GM12878 (cell line): ENCODE data around the gene PIEZO2. TPM values are rescaled to one million over a fixed set of nuclear protein-coding genes. Genes with fewer than 3 reads are reported as not detected.

Experiments
- BHLHE40 ChIP-seq, 2 experiments: fragments of 450-650 bp in 1 of 2; IDR thresholded peaks; 2 replicates each; pipeline ENCODE4 v1.6.1; 2011 to 2017; ENCODE audit warnings: low read depth in 2 of 2, borderline replicate concordance in 1 of 2, improper control_type of control experiment in 1 of 2, low read length in 1 of 2, mild to moderate bottlenecking in 1 of 2
- CHD2 ChIP-seq: IDR thresholded peaks from 2 replicates; pipeline ENCODE4 v1.6.1; 2011; ENCODE audit warnings: low read depth, low read length, improper control_type of control experiment, borderline replicate concordance
- GABPA ChIP-seq: IDR thresholded peaks from 2 replicates; pipeline ENCODE4 v1.6.1; 2014; ENCODE audit warnings: antibody characterized with exemption, low read depth, mild to moderate bottlenecking, inconsistent platforms
- IKZF2 ChIP-seq, 2 experiments: fragments of 450-650 bp; IDR thresholded peaks; 2 replicates each; pipeline ENCODE4 v1.6.1; 2017; ENCODE audit warnings: mild to moderate bottlenecking in 2 of 2, moderate library complexity in 2 of 2
- MYC ChIP-seq: IDR thresholded peaks from 2 replicates; pipeline ENCODE4 v1.6.1; 2011; ENCODE audit warnings: mild to moderate bottlenecking, low read length, moderate library complexity, inconsistent platforms; ENCODE audit not compliant: insufficient read depth, insufficient replicate concordance, insufficient read length, severe bottlenecking
- NR2F1 ChIP-seq: fragments of 450-650 bp; conservative IDR thresholded peaks from 2 replicates; pipeline ENCODE4 v1.6.1; 2017; ENCODE audit warnings: mild to moderate bottlenecking
- SRF ChIP-seq, 2 experiments: IDR thresholded peaks; 2 replicates each; pipeline ENCODE4 v1.6.1; 2011; ENCODE audit warnings: low read depth in 2 of 2, low read length in 2 of 2, mild to moderate bottlenecking in 1 of 2, moderate library complexity in 1 of 2
- YBX1 ChIP-seq: fragments of 450-650 bp; IDR thresholded peaks from 2 replicates; pipeline ENCODE4 v1.6.1; 2016; ENCODE audit warnings: antibody characterized with exemption
- ZNF384 ChIP-seq: IDR thresholded peaks from 2 replicates; pipeline ENCODE4 v1.6.1; 2012; ENCODE audit warnings: low read depth, mild to moderate bottlenecking, low read length, improper control_type of control experiment, borderline replicate concordance
- polyA plus RNA-seq, 11 experiments: library from polyadenylated mRNA; depleted of rRNA in 4 of 11; unstranded in 6 of 11; stranded (reverse) in 5 of 11; fragments of >200 nt; fragmentation: Nextera tagmentation in 4 of 11; fragmentation: Illumina TruSeq in 1 of 11; extraction: Ambion mirVana in 4 of 11; extraction: Trizol in 1 of 11; gene quantifications; 1 replicate in 1 of 11; 2 replicates in 10 of 11; pipeline versions ENCODE4 v1.2.1 to v1.2.3, GENCODE V29; 2011 to 2016; ENCODE audit warnings: inconsistent platforms in 2 of 11, missing spikeins in 2 of 11, low read depth in 1 of 11
- total RNA-seq, 4 experiments: library from RNA; depleted of rRNA in 3 of 4; stranded (reverse); fragments of >200 nt in 3 of 4; fragmentation: Illumina TruSeq in 1 of 4; extraction: Trizol in 1 of 4; gene quantifications; 2 replicates each; pipeline versions ENCODE4 v1.2.1 to v1.2.3, GENCODE V29; 2013 to 2021
- TF ChIP-seq, protein P1 (sequence below): fragments of 450-650 bp; IDR thresholded peaks from 2 replicates; pipeline ENCODE4 v1.6.1; 2017; ENCODE audit warnings: mild to moderate bottlenecking, moderate library complexity

PIEZO2 gene
- total and polyA plus RNA-seq, 10 of the 15 experiments (the other 5 are each of a cell fraction or from before 2014, with no cell fraction given) = 6.7 to 42.3 (median 27.4) TPM

DNA sequence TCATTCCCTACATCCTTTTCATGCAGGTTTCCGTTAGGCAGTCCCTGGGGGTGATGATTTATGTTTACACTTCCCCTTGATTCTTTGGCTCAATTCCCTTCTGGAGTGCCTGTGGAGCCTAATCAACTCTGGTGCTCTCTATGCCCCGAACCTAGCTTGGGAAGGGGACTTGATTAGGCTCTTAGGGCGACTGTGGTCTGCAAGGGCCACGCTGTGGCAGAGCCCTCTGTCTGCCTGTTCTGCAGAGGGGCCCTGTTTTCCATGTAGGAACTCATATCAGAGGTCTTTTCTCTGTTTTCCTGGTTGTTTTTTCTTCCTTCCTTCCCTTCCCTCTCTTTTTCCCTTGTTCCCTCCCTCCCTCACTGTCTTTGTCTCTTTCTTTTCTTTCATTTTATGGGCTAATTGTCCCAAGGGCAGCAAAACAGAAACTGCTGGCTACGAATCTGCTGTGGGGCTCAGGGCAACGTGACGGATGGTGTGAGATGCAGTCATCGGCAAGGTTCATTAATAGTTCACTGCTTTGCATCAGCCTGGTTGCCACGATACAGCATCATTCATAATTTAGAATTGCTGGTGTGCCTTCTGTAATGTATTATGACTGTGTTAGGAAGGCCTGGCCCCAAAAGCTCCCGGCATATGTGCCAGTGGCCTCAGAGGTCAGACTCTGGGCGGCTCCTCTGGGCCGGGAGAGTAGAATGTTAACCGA is 489.0 kb downstream of the PIEZO2 start (continued):
- TF ChIP-seq, protein P1, sequence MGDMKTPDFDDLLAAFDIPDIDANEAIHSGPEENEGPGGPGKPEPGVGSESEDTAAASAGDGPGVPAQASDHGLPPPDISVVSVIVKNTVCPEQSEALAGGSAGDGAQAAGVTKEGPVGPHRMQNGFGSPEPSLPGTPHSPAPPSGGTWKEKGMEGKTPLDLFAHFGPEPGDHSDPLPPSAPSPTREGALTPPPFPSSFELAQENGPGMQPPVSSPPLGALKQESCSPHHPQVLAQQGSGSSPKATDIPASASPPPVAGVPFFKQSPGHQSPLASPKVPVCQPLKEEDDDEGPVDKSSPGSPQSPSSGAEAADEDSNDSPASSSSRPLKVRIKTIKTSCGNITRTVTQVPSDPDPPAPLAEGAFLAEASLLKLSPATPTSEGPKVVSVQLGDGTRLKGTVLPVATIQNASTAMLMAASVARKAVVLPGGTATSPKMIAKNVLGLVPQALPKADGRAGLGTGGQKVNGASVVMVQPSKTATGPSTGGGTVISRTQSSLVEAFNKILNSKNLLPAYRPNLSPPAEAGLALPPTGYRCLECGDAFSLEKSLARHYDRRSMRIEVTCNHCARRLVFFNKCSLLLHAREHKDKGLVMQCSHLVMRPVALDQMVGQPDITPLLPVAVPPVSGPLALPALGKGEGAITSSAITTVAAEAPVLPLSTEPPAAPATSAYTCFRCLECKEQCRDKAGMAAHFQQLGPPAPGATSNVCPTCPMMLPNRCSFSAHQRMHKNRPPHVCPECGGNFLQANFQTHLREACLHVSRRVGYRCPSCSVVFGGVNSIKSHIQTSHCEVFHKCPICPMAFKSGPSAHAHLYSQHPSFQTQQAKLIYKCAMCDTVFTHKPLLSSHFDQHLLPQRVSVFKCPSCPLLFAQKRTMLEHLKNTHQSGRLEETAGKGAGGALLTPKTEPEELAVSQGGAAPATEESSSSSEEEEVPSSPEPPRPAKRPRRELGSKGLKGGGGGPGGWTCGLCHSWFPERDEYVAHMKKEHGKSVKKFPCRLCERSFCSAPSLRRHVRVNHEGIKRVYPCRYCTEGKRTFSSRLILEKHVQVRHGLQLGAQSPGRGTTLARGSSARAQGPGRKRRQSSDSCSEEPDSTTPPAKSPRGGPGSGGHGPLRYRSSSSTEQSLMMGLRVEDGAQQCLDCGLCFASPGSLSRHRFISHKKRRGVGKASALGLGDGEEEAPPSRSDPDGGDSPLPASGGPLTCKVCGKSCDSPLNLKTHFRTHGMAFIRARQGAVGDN = no peak
- TF ChIP-seq SRF (IDR thresholded peaks at IDR 0.05; ENCODE audit: low read depth in 2 of 2, low read length in 2 of 2) = no peak
- TF ChIP-seq GABPA = no peak
- no peak for TF ChIP-seq YBX1
- no peak; the same call in 1 of the 2 replicates for TF ChIP-seq NR2F1
- TF ChIP-seq ZNF384 = no peak
- no peak for TF ChIP-seq MYC
- TF ChIP-seq CHD2 = no peak
- TF ChIP-seq BHLHE40 (IDR thresholded peaks at IDR 0.05; ENCODE audit: borderline replicate concordance in 1 of 2, low read depth in 2 of 2, low read length in 1 of 2) = peak; percentile 22 to 62; a peak in 2 of 4 replicates
- peak; percentile 51 to 72; a peak in 3 of 4 replicates for TF ChIP-seq IKZF2 (IDR thresholded peaks at IDR 0.05)
